K562 (cell line): ENCODE data around the gene TSPAN12. TPM values are rescaled to one million over a fixed set of nuclear protein-coding genes. Genes with fewer than 3 reads are reported as not detected.

ENCODE experiments used
- polyA plus RNA-seq, 8 experiments: library from polyadenylated mRNA; depleted of rRNA in 4 of 8; stranded (reverse) in 5 of 8; unstranded in 3 of 8; fragments of >200 nt; fragmentation: Nextera tagmentation in 2 of 8; fragmentation: Illumina TruSeq in 1 of 8; extraction: Ambion mirVana in 2 of 8; extraction: Trizol in 1 of 8; gene quantifications; 2 replicates each; pipeline versions ENCODE4 v1.2.1 to v1.2.3, GENCODE V29; 2011 to 2014; ENCODE audit warnings: inconsistent platforms in 1 of 8, missing spikeins in 1 of 8
- total RNA-seq, 7 experiments: library from RNA; depleted of rRNA in 6 of 7; stranded (reverse); fragments of >200 nt in 6 of 7; fragmentation: Illumina TruSeq in 2 of 7; extraction: Trizol in 2 of 7; gene quantifications; 2 replicates each; pipeline versions ENCODE4 v1.2.1 to v1.2.3, GENCODE V29; 2011 to 2021; ENCODE audit warnings: low replicate concordance in 1 of 7

The TSPAN12 gene
- total and polyA plus RNA-seq, 9 of the 15 experiments (the other 6 are each of a cell fraction or from before 2014, with no cell fraction given), result 0.13 to 1.7 (median 0.35) TPM; not detected in 1

Other genes with a start within 250 kb of the TSPAN12 start
- gene ING3, start 92.6 kb upstream of the TSPAN12 start, total RNA-seq (2014; rRNA removed), result 19.8 and 22.8 TPM in 2 replicates
- 50.4 and 59.3 TPM in 2 replicates for gene ING3, start 92.6 kb upstream of the TSPAN12 start, total RNA-seq (2014; rRNA removed; fragmentation: Illumina TruSeq; extraction: Trizol)
- gene ING3, start 92.6 kb upstream of the TSPAN12 start, total RNA-seq (2015; rRNA removed; fragmentation: Illumina TruSeq; extraction: Trizol), result 38.8 and 43.9 TPM in 2 replicates
- 37.0 and 38.1 TPM in 2 replicates for gene ING3, start 92.6 kb upstream of the TSPAN12 start, total RNA-seq (2021)
- gene ING3, start 92.6 kb upstream of the TSPAN12 start, polyA plus RNA-seq (2011; rRNA removed), result 38.2 and 54.6 TPM in 2 replicates
- gene ING3, start 92.6 kb upstream of the TSPAN12 start, polyA plus RNA-seq (2014; fragmentation: Illumina TruSeq; extraction: Trizol), result 50.3 and 58.0 TPM in 2 replicates
- 100 to 1,000 TPM; 216 to 233 TPM for gene ING3, start 92.6 kb upstream of the TSPAN12 start, polyA plus RNA-seq (2014; fragmentation: Nextera tagmentation; extraction: Ambion mirVana)
- 36.0 and 43.8 TPM in 2 replicates for gene ING3, start 92.6 kb upstream of the TSPAN12 start, polyA plus RNA-seq (2014; rRNA removed)
- 228 and 247 TPM in 2 replicates for gene CPED1, start 130.6 kb upstream of the TSPAN12 start, total RNA-seq (2014; rRNA removed)
- gene CPED1, start 130.6 kb upstream of the TSPAN12 start, total RNA-seq (2014; rRNA removed; fragmentation: Illumina TruSeq; extraction: Trizol), result 393 and 413 TPM in 2 replicates
- 254 and 267 TPM in 2 replicates for gene CPED1, start 130.6 kb upstream of the TSPAN12 start, total RNA-seq (2015; rRNA removed; fragmentation: Illumina TruSeq; extraction: Trizol)
- gene CPED1, start 130.6 kb upstream of the TSPAN12 start, total RNA-seq (2021), result 290 and 301 TPM in 2 replicates
- 205 and 316 TPM in 2 replicates for gene CPED1, start 130.6 kb upstream of the TSPAN12 start, polyA plus RNA-seq (2011; rRNA removed)
- 288 and 329 TPM in 2 replicates for gene CPED1, start 130.6 kb upstream of the TSPAN12 start, polyA plus RNA-seq (2014; fragmentation: Illumina TruSeq; extraction: Trizol)
- gene CPED1, start 130.6 kb upstream of the TSPAN12 start, polyA plus RNA-seq (2014; fragmentation: Nextera tagmentation; extraction: Ambion mirVana), result 100 to 1,000 TPM; 221 to 292 TPM
- gene CPED1, start 130.6 kb upstream of the TSPAN12 start, polyA plus RNA-seq (2014; rRNA removed), result 195 and 210 TPM in 2 replicates